Measurements from ENCODE around the gene MACROH2A2.

The MACROH2A2 gene

DNA sequence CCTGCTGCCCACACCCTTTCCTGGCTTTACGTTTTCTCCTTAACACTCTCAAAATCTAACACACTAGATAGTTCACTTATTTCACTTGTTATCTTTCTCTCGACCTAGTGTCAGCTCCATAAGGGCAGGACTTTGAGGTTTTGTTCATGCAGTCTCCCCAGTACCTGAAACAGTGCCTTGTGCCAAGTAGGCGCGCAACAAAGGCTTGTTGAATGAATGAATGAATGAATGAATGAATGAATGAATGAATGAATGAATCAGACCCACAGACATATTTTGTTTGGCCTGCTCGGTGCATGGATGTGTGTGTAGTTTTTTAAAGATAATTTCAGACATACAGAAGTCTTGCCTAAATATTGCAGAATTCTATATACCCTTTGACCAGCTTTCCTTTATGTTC lies 87.7 kb downstream of the MACROH2A2 start:
- no peak overlapping the region for H3K27ac ChIP-seq (ENCODE audit: low read depth, low read length)
- no peak overlapping the region for H3K4me3 ChIP-seq (ENCODE audit: low read depth, low read length)
- peaks cover 10% of the 10 kb centered on the region for H3K4me1 ChIP-seq (ENCODE audit: control insufficient read depth, insufficient read depth, low read length)
- peaks cover 5% of the 10 kb centered on the region; the same call in 1 of the 2 replicates for H3K27me3 ChIP-seq (ENCODE audit: control insufficient read depth, insufficient read depth, low read length)
- no peaks in the 10 kb centered on the region for H3K9me3 ChIP-seq (ENCODE audit: control insufficient read depth, insufficient read depth, low read length)
- 0 out of 2 replicates have a peak, but pooled peaks cover 3% of the 10 kb centered on the region for H3K36me3 ChIP-seq (ENCODE audit: control insufficient read depth, insufficient read depth, low read length)
- H3K9ac ChIP-seq (ENCODE audit: low read depth, low read length): no peak overlapping the region

DNA sequence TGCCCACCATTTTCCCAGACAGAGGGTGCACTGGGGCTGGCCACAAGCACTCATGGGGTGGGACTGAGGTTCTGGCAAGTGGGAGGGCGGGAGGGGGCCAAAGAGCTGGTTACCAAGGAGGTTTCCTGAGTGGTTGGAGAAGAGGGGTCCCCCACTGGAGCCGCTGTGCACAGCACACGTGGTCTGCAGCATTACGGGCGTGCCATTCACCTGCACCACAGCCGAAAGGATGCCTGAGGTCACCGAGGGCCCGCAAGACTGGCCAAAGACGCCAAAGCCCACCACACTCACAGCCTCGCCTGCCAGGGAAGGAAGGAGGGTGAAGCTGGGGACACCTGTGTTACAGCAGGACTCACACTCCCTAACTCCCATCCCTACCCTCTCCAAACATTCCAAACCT lies 89.9 kb downstream of the MACROH2A2 start:
- peaks cover 5% of the 10 kb centered on the region; the same call in 1 of the 2 replicates for H3K27me3 ChIP-seq (ENCODE audit: control insufficient read depth, insufficient read depth, low read length)
- no peak overlapping the region for H3K9ac ChIP-seq (ENCODE audit: low read depth, low read length)
- no peak overlapping the region for H3K27ac ChIP-seq (ENCODE audit: low read depth, low read length)
- H3K4me3 ChIP-seq (ENCODE audit: low read depth, low read length): no peak overlapping the region
- peaks cover 16% of the 10 kb centered on the region for H3K4me1 ChIP-seq (ENCODE audit: control insufficient read depth, insufficient read depth, low read length)
- 0 out of 2 replicates have a peak, but pooled peaks cover 3% of the 10 kb centered on the region for H3K36me3 ChIP-seq (ENCODE audit: control insufficient read depth, insufficient read depth, low read length)
- no peaks in the 10 kb centered on the region for H3K9me3 ChIP-seq (ENCODE audit: control insufficient read depth, insufficient read depth, low read length)

DNA sequence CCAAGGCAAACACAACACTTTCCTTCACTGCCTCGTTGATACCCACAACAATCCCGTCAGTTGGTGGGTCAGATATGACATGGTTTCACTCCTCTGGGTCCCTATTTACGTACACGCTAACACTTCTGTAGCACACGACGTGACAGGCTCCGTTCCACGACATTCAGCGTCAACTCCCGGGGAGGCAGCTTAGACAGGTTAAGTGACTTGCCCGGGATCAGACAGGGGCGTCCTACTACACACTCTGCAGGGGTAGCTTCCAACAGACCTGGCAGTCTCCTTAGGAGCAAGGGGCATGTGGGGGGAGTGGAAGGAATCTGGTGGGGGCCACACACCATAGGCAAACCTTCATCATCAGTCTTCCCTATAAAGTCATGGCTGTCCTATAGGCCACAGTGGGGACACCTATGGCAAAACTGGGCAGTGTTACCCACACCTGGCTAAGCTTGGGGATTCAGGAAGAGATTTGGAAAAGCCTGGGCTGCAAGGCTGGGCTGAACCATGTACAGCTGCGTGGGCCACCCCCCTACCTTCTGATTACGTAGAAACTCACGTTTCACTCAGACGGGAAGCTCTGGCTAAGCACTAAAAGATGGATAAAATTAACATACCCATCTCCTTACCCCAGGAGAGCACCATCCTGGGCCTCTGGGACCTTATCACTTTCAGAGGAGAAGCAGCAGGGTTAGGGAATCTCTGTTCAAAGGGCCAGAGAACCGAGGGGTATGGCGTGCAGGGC lies 91.9 kb downstream of the MACROH2A2 start:
- H3K4me1 ChIP-seq (ENCODE audit: control insufficient read depth, insufficient read depth, low read length): peaks cover 16% of the 10 kb centered on the region
- H3K9me3 ChIP-seq (ENCODE audit: control insufficient read depth, insufficient read depth, low read length): no peaks in the 10 kb centered on the region
- H3K27ac ChIP-seq (ENCODE audit: low read depth, low read length): no peak overlapping the region
- H3K9ac ChIP-seq (ENCODE audit: low read depth, low read length): no peak overlapping the region
- H3K36me3 ChIP-seq (ENCODE audit: control insufficient read depth, insufficient read depth, low read length): peaks cover 2% of the 10 kb centered on the region
- peak overlapping the region; percentile 87; the same call in 1 of the 2 replicates for H3K4me3 ChIP-seq (ENCODE audit: low read depth, low read length)
- H3K27me3 ChIP-seq (ENCODE audit: control insufficient read depth, insufficient read depth, low read length): peaks cover 5% of the 10 kb centered on the region; the same call in 1 of the 2 replicates

DNA sequence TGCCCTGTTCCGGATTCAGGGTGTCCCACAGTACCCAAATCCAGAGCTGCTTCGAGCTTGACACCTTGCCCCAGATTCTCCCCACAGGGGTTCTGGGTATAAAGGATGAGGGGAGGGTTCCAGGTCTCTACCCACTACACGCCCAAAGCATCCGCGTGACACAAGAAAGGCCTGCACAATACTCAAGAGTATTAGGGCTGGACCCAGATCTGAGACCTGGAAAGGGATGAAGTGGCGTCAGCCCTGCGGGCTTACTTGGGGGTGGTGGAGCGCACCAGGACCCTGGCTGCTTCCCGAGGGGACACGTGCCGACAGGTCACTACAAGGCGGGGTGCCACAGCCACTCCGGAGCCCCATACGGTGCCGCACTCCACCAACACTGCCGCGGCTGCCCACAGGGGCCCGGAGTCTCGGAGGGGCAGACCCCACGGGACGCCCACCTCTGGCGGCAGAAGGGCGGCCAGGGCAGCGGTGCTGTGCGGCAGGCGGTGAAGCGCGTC lies 92.6 kb downstream of the MACROH2A2 start:
- no peak overlapping the region for H3K27ac ChIP-seq (ENCODE audit: low read depth, low read length)
- peaks cover 5% of the 10 kb centered on the region; the same call in 1 of the 2 replicates for H3K27me3 ChIP-seq (ENCODE audit: control insufficient read depth, insufficient read depth, low read length)
- H3K4me3 ChIP-seq (ENCODE audit: low read depth, low read length): peak overlapping the region; percentile 87
- H3K36me3 ChIP-seq (ENCODE audit: control insufficient read depth, insufficient read depth, low read length): peaks cover 7% of the 10 kb centered on the region
- H3K4me1 ChIP-seq (ENCODE audit: control insufficient read depth, insufficient read depth, low read length): peaks cover 16% of the 10 kb centered on the region
- H3K9me3 ChIP-seq (ENCODE audit: control insufficient read depth, insufficient read depth, low read length): no peaks in the 10 kb centered on the region
- H3K9ac ChIP-seq (ENCODE audit: low read depth, low read length): peak overlapping the region; percentile 86; the same call in 1 of the 2 replicates

DNA sequence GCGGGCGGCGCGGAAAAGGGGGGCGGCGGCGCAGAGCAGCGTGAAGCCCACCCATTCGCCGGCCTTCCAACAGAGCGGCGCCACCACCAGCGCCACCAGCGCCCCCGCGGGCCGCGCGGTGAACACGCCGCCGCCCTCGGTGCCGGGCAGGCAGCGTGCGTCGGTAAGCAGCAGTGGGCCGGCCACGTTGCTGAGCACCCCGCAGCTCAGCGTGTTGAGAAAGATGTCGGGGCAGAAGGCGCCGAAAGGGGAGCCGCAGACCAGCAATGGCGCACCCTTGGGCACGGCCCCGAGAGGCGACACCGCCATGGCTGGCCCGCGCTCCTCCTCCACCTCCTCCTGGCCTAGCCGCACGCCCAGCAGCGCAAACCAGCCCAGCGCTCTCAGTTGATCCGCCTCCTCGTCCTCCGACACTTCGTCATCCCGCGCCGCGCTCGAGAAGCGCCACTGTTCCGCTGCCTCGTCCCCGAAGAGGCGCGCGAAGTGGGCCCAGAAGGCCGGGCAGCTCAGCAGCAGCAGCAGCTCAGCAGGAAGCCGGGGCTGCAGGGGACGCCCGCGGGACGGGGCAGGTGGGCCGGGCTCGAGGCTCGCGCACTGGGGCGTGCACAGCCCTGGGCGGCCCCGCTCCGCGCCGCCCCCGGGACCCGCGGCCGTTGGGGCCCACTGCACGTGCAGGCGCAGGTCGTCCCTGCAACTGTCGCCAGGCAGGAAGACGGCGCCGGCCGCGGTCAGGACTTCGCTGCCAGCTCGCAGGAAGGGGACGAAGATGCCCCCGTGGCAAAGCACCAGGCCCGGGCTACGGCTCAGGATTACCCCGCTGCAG lies 93.2 kb downstream of the MACROH2A2 start:
- Histone ChIP-seq H3K36me3 (ENCODE audit: control insufficient read depth, insufficient read depth, low read length) (peaks cover 14% of the 10 kb centered on the region), H3K27ac (ENCODE audit: low read depth, low read length) (peak overlapping the region; percentile 84)

DNA sequence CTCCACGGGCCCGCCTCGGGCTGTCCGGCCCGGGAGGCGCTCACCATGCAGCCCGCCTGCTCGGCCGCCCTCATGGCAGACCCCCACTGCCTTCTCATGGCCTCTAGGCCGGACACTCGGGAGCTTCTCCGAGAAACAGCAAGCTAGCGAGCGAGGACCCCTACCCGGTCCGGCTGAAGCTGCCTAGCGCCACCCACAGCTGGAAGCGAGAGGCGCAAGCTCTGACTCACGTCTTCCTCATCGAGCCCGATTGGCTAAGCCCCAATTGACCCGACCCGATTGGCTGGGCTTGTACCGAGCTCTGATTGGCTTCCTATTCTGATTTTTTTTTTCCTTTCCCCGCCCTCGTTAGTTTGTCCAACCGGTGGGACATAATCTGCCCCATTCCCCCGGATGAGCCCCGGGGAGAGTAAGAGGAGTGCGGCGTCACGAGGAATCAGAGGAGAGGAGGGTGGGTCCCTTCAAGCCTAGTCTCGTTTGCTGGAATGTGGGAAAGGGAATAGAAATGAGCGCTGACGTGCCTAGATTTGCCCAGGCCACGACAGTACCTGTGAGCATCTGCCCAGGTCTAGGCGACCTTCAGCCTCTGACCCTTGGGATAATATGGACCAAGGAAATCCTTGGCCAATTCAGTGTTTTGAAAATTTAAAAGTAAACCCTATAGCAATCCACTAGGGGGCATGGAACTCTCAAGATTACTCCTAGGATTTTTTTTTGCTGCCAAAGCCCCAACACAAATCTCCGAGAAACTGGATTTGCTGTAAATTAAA lies 94.0 kb downstream of the MACROH2A2 start, which contains the start of gene TYSND1:
Gene TYSND1, minus strand, starts transcription at position 212 of the 770 bp plus-strand sequence. Its CDS starts 114 bp downstream, at position 98.
- H3K9me3 ChIP-seq (ENCODE audit: control insufficient read depth, insufficient read depth, low read length): no peaks in the 10 kb centered on the region

More for the DNA sequence above, 93.2 kb downstream of the MACROH2A2 start:
- Histone ChIP-seq H3K9ac (ENCODE audit: low read depth, low read length) (peak overlapping the region; percentile 86), H3K4me3 (ENCODE audit: low read depth, low read length) (peak overlapping the region; percentile 87), H3K27me3 (ENCODE audit: control insufficient read depth, insufficient read depth, low read length) (peaks cover 5% of the 10 kb centered on the region; the same call in 1 of the 2 replicates), H3K4me1 (ENCODE audit: control insufficient read depth, insufficient read depth, low read length) (peaks cover 16% of the 10 kb centered on the region), H3K9me3 (ENCODE audit: control insufficient read depth, insufficient read depth, low read length) (no peaks in the 10 kb centered on the region)

DNA sequence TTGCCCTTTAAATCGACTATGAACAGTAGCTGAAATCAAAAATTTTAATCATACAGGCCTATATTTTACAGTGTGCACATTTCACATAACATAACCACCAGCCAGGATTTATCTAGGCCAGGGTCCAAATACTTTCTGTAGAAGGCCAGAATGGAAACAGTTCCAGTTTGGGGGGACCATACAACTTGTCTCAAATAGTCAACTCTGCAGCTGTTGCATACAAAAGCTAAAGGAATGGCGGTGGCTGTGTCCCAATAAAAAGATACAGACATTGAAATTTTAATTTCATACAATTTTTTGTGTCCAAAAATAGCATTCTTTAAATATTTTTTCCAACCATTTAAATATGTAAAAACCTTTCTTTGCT lies 94.6 kb downstream of the MACROH2A2 start:
- H3K27ac ChIP-seq (ENCODE audit: low read depth, low read length): peak overlapping the region; percentile 92
- peaks cover 27% of the 10 kb centered on the region for H3K36me3 ChIP-seq (ENCODE audit: control insufficient read depth, insufficient read depth, low read length)
- H3K27me3 ChIP-seq (ENCODE audit: control insufficient read depth, insufficient read depth, low read length): peaks cover 5% of the 10 kb centered on the region; the same call in 1 of the 2 replicates
- H3K4me1 ChIP-seq (ENCODE audit: control insufficient read depth, insufficient read depth, low read length): peaks cover 16% of the 10 kb centered on the region
- no peak overlapping the region for H3K9ac ChIP-seq (ENCODE audit: low read depth, low read length)
- no peak overlapping the region for H3K4me3 ChIP-seq (ENCODE audit: low read depth, low read length)
- H3K9me3 ChIP-seq (ENCODE audit: control insufficient read depth, insufficient read depth, low read length): no peaks in the 10 kb centered on the region

More for the DNA sequence above, 94.0 kb downstream of the MACROH2A2 start, which contains the start of gene TYSND1:
- H3K9ac ChIP-seq (ENCODE audit: low read depth, low read length): peak within 1 kb of the TSS; percentile 86
- peak within 1 kb of the TSS; percentile 87 for H3K4me3 ChIP-seq (ENCODE audit: low read depth, low read length)
- peaks cover 16% of the 10 kb centered on the region for H3K4me1 ChIP-seq (ENCODE audit: control insufficient read depth, insufficient read depth, low read length)
- peaks cover 5% of the 10 kb centered on the region; the same call in 1 of the 2 replicates for H3K27me3 ChIP-seq (ENCODE audit: control insufficient read depth, insufficient read depth, low read length)
- H3K27ac ChIP-seq (ENCODE audit: low read depth, low read length): peak within 1 kb of the TSS; percentile 92
- H3K36me3 ChIP-seq (ENCODE audit: control insufficient read depth, insufficient read depth, low read length): peaks cover 22% of the 10 kb centered on the region

DNA sequence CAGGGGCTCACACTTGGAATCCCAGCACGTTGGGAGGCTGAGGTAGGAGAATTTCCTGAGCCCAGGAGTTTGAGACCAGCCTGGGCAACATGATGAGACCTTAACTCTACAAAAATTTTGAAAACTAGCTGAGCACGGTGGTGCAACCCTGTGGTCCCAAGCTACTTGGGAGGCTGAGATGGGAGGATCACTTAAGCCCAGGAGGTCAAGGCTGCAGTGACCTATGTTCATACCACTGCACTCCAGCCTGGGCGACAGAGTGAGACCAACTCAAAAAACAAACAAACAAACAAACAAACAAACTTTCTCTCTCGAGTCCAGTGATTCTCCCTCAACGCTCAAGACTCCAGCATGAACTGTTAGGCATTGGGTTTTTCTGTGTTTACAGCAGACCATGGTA lies 95.9 kb downstream of the MACROH2A2 start:
- no peak overlapping the region for H3K9ac ChIP-seq (ENCODE audit: low read depth, low read length)
- no peaks in the 10 kb centered on the region for H3K9me3 ChIP-seq (ENCODE audit: control insufficient read depth, insufficient read depth, low read length)
- H3K27me3 ChIP-seq (ENCODE audit: control insufficient read depth, insufficient read depth, low read length): peaks cover 5% of the 10 kb centered on the region; the same call in 1 of the 2 replicates
- H3K4me1 ChIP-seq (ENCODE audit: control insufficient read depth, insufficient read depth, low read length): peaks cover 16% of the 10 kb centered on the region
- no peak overlapping the region for H3K27ac ChIP-seq (ENCODE audit: low read depth, low read length)
- no peak overlapping the region for H3K4me3 ChIP-seq (ENCODE audit: low read depth, low read length)
- H3K36me3 ChIP-seq (ENCODE audit: control insufficient read depth, insufficient read depth, low read length): peaks cover 40% of the 10 kb centered on the region

DNA sequence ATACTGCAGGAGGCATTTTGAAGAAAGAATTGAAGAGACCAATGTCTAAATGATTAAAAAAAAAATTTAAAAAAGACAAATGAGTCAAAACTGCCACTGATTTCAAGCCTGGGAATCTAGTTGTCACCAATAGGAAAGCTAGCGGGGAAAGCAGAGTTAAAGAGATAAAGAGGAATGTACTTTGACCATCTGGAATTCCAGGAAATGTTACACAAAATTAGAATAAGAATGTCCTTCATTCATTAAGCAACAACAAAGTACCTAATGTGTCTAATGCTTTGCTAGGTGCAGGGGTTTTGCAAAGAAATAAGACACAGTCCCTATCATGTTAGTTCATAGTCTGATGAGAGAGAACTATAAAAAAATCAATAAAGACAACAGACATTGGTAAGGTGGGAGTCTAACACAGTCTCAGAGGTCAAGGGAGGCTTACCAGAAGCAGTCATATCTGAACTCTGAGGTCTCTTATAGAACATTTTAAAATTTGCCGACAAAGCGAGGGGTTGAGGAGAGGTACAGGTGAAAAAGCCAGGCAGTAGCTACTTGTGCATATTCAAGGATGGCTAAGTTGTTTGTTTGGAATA lies 102.7 kb downstream of the MACROH2A2 start:
- peaks cover 8% of the 10 kb centered on the region for H3K4me1 ChIP-seq (ENCODE audit: control insufficient read depth, insufficient read depth, low read length)
- H3K36me3 ChIP-seq (ENCODE audit: control insufficient read depth, insufficient read depth, low read length): peaks cover 98% of the 10 kb centered on the region
- no peaks in the 10 kb centered on the region for H3K27me3 ChIP-seq (ENCODE audit: control insufficient read depth, insufficient read depth, low read length)
- no peaks in the 10 kb centered on the region for H3K9me3 ChIP-seq (ENCODE audit: control insufficient read depth, insufficient read depth, low read length)
- H3K4me3 ChIP-seq (ENCODE audit: low read depth, low read length): no peak overlapping the region
- no peak overlapping the region for H3K9ac ChIP-seq (ENCODE audit: low read depth, low read length)
- no peak overlapping the region for H3K27ac ChIP-seq (ENCODE audit: low read depth, low read length)

DNA sequence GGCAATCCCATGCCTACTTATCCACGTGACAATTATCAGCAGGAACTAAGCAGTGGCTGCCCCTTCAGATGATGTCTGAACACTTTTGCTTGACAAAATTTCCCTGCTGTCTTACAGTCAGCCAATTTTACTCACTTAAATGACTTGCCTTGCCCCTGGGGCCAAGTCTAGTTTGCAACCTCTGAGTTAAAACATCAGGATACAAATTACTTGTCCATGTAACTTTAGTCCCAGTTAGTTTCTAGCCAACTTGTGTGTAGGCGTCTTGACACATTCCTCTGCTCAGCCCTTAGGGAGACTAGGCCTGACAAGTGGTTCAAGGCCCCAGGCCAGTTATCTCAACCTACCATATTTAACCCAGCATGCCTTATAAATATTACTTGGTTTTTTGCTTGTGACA lies 105.5 kb downstream of the MACROH2A2 start:
- no peak overlapping the region for H3K4me3 ChIP-seq (ENCODE audit: low read depth, low read length)
- H3K9me3 ChIP-seq (ENCODE audit: control insufficient read depth, insufficient read depth, low read length): no peaks in the 10 kb centered on the region
- peaks cover 15% of the 10 kb centered on the region for H3K4me1 ChIP-seq (ENCODE audit: control insufficient read depth, insufficient read depth, low read length)
- peaks cover 88% of the 10 kb centered on the region for H3K36me3 ChIP-seq (ENCODE audit: control insufficient read depth, insufficient read depth, low read length)
- H3K27me3 ChIP-seq (ENCODE audit: control insufficient read depth, insufficient read depth, low read length): no peaks in the 10 kb centered on the region
- no peak overlapping the region for H3K27ac ChIP-seq (ENCODE audit: low read depth, low read length)
- no peak overlapping the region for H3K9ac ChIP-seq (ENCODE audit: low read depth, low read length)
